GM15510 (cell line): ENCODE measurements around the gene TNS1.

Experiments
- POLR2A ChIP-seq: IDR thresholded peaks from 3 replicates; pipeline ENCODE4 v1.6.1; 2011; ENCODE audit warnings: borderline replicate concordance; ENCODE audit not compliant: insufficient read length; ENCODE audit errors: extremely low read depth

TNS1 gene

DNA sequence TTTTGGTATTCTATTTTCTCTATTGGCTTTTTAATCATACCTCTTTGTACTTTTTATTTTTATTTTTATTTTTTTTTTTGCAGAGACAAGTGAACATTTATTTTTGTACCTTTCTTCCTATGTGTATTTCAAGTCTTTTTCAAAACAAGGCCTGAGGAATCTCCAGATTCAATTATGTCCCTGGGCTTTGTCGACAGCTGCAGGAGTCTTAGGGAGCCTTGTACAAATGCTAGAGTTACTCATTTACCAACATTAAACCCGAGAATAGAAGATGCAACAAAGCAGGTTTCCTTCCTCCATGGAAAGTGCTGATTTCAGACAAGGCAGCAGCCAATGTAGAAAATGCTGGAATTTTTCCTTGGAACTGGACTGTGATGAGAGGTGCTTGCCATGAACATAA lies 242.8 kb downstream of the TNS1 start:
- TF ChIP-seq POLR2A: no peak

DNA sequence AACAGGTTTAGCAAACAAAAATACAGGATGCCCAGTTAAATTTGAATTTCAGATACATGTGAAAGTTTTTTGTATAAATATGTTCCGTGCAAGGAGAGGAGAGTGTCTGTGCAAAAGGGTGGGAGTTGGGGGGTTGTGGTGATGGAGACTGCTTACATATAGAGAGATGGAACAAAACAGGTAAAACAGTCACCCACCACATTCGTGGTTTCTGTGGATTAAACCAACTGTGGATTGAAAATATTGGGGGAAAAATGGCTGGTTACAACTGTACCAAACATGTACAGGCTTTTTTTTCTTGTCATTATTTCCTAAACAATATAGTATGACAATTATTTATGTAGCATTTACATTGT lies 245.7 kb downstream of the TNS1 start:
- TF ChIP-seq POLR2A: no peak

DNA sequence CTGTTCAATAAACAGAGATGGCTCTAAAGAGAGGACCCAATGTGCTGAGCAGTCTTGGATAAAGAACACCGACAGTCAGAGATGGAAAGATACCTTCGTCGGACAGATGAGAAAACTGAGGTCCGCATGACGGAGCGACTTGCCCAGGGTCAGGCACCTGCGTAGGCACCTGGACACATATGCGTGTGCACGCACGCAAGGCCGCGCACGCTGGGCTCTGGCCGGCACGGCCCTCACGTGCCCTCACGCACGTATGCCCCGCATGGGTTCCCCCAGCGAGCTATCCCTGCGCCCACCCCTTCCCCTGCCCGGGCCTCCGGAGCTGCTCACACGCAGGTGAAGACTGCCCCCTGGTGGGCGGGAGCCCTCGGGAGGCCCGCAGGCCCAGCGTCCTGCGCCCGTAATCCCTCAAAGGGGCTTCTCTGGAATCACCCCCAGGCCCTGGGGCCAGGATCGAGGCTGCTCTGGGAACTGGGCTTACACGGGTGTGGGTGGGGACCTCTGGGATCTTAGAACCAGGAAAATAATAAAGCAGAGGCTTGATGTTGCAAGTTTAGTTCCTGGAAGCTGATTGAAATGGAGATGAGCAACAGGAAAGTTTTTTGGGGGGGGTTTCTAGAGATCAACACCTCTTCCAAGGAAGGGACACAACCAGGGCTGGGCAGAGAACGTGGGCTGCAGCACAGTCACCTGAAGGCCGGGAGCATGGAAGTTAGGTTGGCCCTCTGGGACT lies 246.3 kb downstream of the TNS1 start:
- TF ChIP-seq POLR2A: no peak

DNA sequence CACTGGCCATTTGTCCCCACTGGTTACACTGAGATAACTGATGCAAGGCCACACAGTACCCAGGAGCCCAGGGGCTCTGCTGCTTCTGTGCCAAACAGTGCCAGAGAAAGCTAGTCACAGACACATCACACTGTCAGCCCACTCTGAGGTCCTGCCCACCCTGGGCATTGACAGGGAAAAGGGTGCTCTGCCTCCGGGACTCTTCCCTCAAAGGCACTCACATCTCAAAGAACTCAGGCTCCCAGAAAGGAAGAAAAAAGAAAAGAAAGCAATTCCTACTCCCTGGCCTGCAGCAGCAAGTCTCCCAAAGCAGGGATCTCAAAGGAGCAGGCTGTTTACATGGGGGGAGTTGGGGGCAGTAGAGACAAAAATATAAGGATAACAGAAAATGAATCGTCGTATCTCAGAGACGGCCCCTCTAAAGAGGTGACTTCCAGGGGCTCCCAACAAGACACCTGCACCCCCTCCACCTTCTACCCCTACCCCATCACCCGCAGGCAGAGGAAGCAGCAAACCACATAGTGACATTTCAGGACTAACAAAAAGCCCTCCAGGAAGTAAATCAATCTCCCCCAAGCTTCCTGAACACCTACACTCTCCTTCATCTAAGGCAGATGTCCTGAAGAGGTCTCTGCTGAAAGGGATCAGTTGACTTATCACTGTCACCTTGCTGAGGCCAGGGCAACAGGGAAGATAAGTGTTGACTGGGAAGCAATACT lies 247.6 kb downstream of the TNS1 start:
- no peak for TF ChIP-seq POLR2A

DNA sequence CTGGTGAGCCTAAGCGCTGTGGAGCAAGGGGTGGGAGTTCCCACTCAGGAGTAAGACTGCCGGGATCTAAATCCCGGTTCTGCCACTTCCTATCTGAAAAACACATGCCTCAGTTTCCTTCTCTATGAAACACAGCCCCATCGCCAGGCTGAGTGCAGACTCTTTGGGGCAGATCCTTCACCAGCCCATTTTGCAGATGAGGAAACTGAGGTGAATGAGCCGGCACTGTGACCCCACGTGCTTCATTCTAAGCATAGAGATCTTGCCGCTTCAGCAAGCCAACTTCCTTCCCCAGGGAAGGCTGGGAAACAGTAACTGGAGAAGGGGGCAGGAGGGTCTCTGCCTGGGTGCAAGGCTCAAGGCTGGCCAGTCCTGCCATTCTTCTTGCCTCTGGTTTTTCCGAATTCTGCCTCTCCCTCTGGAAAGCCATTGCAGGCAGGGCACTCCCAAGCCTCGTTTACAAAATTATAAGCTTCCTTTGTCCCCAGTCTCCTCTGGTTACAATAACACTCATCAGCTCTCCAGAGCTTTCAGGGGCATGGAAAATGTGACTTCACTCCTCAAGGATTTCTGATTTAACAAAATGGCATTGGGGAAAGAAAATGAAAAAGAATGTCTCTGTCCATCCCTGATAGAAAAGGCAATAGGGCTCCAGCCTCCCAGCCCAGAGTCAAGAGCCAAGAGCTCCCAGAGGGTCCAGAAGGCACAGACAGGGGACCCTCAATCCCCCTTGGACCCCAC lies 249.2 kb downstream of the TNS1 start:
- no peak for TF ChIP-seq POLR2A

DNA sequence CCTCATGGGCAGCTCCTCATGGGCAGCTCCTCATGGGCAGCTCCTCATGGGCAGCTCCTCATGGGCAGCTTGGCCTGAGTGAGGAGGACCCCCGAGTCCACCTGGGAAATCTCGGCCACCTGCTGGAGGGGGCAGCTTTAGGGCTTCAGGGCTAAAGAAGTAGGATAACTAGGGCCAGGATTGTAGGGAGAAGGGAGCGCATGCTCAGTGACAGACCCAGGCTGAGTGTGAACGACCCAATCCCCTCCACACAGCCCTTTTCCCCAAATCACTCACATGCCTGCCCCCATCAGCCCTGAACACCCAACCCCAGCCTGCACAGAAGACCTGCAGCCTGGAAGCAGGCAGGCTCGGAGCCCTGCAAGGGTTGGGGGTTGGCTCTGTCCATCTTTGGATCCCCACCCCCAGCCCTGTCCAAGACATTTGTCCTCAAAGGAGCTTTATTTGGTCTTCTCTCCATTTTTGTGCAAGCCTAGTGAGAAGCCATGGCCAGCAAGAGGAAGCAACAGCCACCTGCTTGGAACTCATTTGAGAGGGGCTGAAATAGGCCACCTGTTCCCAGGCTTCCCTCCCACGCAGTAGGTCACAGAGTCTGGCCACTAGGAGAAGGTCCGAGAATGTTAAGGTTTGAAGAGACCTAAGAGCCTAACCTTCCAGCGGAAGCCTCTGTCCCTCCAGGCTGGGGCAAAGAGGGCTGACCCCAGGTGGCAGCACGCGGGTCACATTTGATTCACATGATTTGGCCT lies 249.9 kb downstream of the TNS1 start:
- no peak for TF ChIP-seq POLR2A

DNA sequence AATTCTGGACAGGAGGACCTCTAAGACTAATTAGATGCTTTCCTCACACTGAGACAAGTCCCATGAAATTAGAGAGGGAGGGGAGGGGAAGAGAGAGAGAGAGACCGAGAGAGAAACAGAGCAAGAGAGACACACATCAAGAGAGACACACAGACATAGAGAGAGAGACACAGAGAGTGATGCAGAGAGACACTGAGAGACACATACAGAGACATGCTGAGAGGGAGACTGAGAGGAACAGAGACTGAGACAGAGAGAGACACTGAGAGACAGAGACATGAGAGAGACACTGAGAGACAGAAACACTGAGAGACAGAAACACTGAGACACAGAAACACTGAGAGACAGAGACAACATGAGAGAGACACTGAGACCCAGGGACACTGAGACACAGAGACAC lies 250.8 kb downstream of the TNS1 start:
- no peak for TF ChIP-seq POLR2A

DNA sequence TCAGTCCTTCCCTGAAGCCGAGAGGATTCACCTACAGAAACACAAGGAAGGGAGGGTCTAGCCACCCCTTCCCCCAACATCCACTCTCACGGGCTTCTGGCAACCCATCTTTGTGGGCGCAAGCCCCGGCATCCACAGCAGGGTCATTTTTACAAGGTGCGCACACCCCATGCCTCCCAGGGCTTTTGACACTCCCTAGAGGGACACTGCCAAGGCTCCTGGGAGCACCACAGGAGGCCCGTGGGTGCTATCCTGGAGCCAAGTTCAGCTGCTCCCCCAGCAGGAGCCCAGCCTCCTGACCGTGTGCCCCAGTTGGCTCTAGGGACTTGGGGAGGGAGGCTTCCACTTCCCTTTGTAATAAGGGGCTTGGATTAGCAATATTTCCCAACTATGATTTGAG lies 251.6 kb downstream of the TNS1 start:
- TF ChIP-seq POLR2A: no peak
